Suprapubic skin (tissue), 4 donors: Measurements from ENCODE around the gene C12orf43. TPM values are rescaled to one million over a fixed set of nuclear protein-coding genes. Genes with fewer than 3 reads are reported as not detected.

ENCODE experiments used
- DNase-seq, 2 donors: peaks; one replicate each; pipeline ENCODE4 v3.0.0-alpha.2; 2019; ENCODE audit warnings: low spot score in 2 of 2
- H3K27ac ChIP-seq: fragments of 200-600 bp; sonication (generic); one replicate; pipeline ENCODE4 v1.5.1; 2019
- H3K27me3 ChIP-seq: fragments of 200-600 bp; sonication (generic); one replicate; pipeline ENCODE4 v1.5.1; 2019
- H3K36me3 ChIP-seq: fragments of 200-600 bp; sonication (generic); one replicate; pipeline ENCODE4 v1.5.1; 2019
- H3K4me1 ChIP-seq: fragments of 200-600 bp; sonication (generic); one replicate; pipeline ENCODE4 v1.5.1; 2019
- H3K4me3 ChIP-seq: fragments of 200-600 bp; sonication (generic); one replicate; pipeline ENCODE4 v1.5.1; 2019; ENCODE audit warnings: mild to moderate bottlenecking
- H3K9me3 ChIP-seq: fragments of 200-600 bp; sonication (generic); one replicate; pipeline ENCODE4 v1.5.1; 2019
- EP300 ChIP-seq: sonication (generic); formaldehyde crosslinking; IDR thresholded peaks from one replicate; pipeline ENCODE4 v1.6.1; 2017; ENCODE audit warnings: antibody characterized with exemption
- POLR2A ChIP-seq, 2 donors: fragments of 450-650 bp; IDR thresholded peaks; one replicate each; pipeline ENCODE4 v1.6.1; 2017; ENCODE audit warnings: antibody characterized with exemption in 2 of 2, mild to moderate bottlenecking in 2 of 2, moderate library complexity in 2 of 2
- POLR2AphosphoS5 ChIP-seq, 3 donors: sonication (generic); formaldehyde crosslinking; IDR thresholded peaks; one replicate each; pipeline ENCODE4 v1.6.1; 2017; ENCODE audit warnings: antibody characterized with exemption in 3 of 3
- WGBS: methylation state at CpG from one replicate; pipeline ENCODE4 v1.1.5; 2018; 5-methylcytosine and 5-hydroxymethylcytosine counted together
- total RNA-seq, 4 donors: library from RNA; depleted of rRNA; stranded (reverse); fragments of >200 nt; gene quantifications; one replicate each; pipeline ENCODE4 v1.1.0, GENCODE V29; 2016
- TF ChIP-seq, protein P1 (sequence below), 2 donors: fragments of 200-600 bp in 1 of 2; fragments of 450-650 bp in 1 of 2; sonication (generic) in 1 of 2; IDR thresholded peaks; one replicate each; pipeline ENCODE4 v1.5.1; 2016 to 2019; ENCODE audit warnings: antibody characterized with exemption in 2 of 2, mild to moderate bottlenecking in 1 of 2, moderate library complexity in 1 of 2

Gene C12orf43
- total RNA-seq, 4 donors from 2014 or later, result 5.4 to 14.8 (median 7.1) TPM

GRCh38 chr12:120992989-120993388, 23.3 kb downstream of the C12orf43 start:
- no peak overlapping the region for H3K27ac ChIP-seq
- 81% methylated on average over 1 of the region's 1 CpG for WGBS
- no peak for DNase-seq
- no peak for TF ChIP-seq EP300
- TF ChIP-seq, protein P1, sequence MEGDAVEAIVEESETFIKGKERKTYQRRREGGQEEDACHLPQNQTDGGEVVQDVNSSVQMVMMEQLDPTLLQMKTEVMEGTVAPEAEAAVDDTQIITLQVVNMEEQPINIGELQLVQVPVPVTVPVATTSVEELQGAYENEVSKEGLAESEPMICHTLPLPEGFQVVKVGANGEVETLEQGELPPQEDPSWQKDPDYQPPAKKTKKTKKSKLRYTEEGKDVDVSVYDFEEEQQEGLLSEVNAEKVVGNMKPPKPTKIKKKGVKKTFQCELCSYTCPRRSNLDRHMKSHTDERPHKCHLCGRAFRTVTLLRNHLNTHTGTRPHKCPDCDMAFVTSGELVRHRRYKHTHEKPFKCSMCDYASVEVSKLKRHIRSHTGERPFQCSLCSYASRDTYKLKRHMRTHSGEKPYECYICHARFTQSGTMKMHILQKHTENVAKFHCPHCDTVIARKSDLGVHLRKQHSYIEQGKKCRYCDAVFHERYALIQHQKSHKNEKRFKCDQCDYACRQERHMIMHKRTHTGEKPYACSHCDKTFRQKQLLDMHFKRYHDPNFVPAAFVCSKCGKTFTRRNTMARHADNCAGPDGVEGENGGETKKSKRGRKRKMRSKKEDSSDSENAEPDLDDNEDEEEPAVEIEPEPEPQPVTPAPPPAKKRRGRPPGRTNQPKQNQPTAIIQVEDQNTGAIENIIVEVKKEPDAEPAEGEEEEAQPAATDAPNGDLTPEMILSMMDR (IDR thresholded peaks at IDR 0.05), result no peak
- no peak for TF ChIP-seq POLR2AphosphoS5 (IDR thresholded peaks at IDR 0.05)
- no peak for TF ChIP-seq POLR2A (IDR thresholded peaks at IDR 0.05)
- H3K36me3 ChIP-seq, result no peaks in the 10 kb centered on the region
- H3K27me3 ChIP-seq, result peaks cover 5% of the 10 kb centered on the region
- no peak overlapping the region for H3K4me3 ChIP-seq
- H3K4me1 ChIP-seq, result no peaks in the 10 kb centered on the region
- no peaks in the 10 kb centered on the region for H3K9me3 ChIP-seq

- H3K9me3 ChIP-seq, result no peaks in the 10 kb centered on the region
- no peak overlapping the region for H3K4me3 ChIP-seq
- TF ChIP-seq POLR2A (IDR thresholded peaks at IDR 0.05) (no peak), EP300 (no peak), POLR2AphosphoS5 (IDR thresholded peaks at IDR 0.05) (no peak)
- TF ChIP-seq, protein P1 (IDR thresholded peaks at IDR 0.05), result no peak
- no peak for DNase-seq
- no peaks in the 10 kb centered on the region for H3K36me3 ChIP-seq
- H3K27me3 ChIP-seq, result peaks cover 5% of the 10 kb centered on the region
- H3K4me1 ChIP-seq, result no peaks in the 10 kb centered on the region
- H3K27ac ChIP-seq, result no peak overlapping the region
Observed at GRCh38 chr12:120991965-120992364, 24.3 kb downstream of the C12orf43 start.

- Histone ChIP-seq H3K36me3 (no peaks in the 10 kb centered on the region), H3K27me3 (no peaks in the 10 kb centered on the region), H3K4me3 (no peak overlapping the region), H3K27ac (no peak overlapping the region), H3K9me3 (no peaks in the 10 kb centered on the region), H3K4me1 (no peaks in the 10 kb centered on the region)
- 80% methylated on average over 2 of the region's 2 CpGs for whole genome bisulfite sequencing
- TF ChIP-seq, protein P1 (IDR thresholded peaks at IDR 0.05), result no peak
- DNase-seq, result no peak
Observed at GRCh38 chr12:120990487-120991055, 25.7 kb downstream of the C12orf43 start.

DNA sequence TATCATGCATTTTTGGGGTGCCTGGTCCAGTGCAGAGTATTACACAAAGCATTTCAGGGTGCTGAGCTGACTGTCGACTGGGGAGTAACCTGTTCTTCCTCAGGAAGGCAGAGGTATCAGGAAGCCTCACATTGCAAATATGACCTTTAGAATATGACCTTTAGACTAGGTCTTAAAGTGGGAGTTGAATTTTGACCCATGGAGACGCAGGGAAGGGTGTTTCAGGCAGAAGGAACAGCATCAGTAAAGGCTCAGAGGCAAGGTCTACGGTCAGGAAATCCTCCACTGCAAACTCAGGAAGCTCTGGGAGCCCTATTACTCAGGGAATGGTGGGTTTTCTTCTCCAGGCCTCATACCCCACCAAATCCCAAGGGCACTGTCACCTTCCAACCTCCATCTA, 26.6 kb downstream of the C12orf43 start:
- Histone ChIP-seq H3K9me3 (no peaks in the 10 kb centered on the region), H3K27me3 (no peaks in the 10 kb centered on the region), H3K36me3 (no peaks in the 10 kb centered on the region), H3K4me3 (no peak overlapping the region), H3K4me1 (no peaks in the 10 kb centered on the region), H3K27ac (no peak overlapping the region)
- WGBS, result 84% methylated on average over 3 of the region's 3 CpGs
- TF ChIP-seq POLR2AphosphoS5 (IDR thresholded peaks at IDR 0.05) (no peak), EP300 (no peak), POLR2A (IDR thresholded peaks at IDR 0.05) (no peak)
- TF ChIP-seq, protein P1 (IDR thresholded peaks at IDR 0.05), result no peak
- DNase-seq, result no peak

- no peaks in the 10 kb centered on the region for H3K4me1 ChIP-seq
- 89% methylated on average over 13 of the region's 17 CpGs for WGBS
- no peak for TF ChIP-seq POLR2AphosphoS5 (IDR thresholded peaks at IDR 0.05)
- TF ChIP-seq POLR2A (IDR thresholded peaks at IDR 0.05), result no peak
- TF ChIP-seq, protein P1 (IDR thresholded peaks at IDR 0.05), result no peak
- no peak for TF ChIP-seq EP300
- no peak overlapping the region for H3K4me3 ChIP-seq
- H3K36me3 ChIP-seq, result no peaks in the 10 kb centered on the region
- no peak overlapping the region for H3K27ac ChIP-seq
- DNase-seq, result no peak
- no peaks in the 10 kb centered on the region for H3K9me3 ChIP-seq
- H3K27me3 ChIP-seq, result no peaks in the 10 kb centered on the region
Observed at GRCh38 chr12:120988658-120989057, 27.6 kb downstream of the C12orf43 start.
